GM15510 (cell line): ENCODE data around the gene SLCO2B1.

Source experiments
- POLR2A ChIP-seq: IDR thresholded peaks from 3 replicates; pipeline ENCODE4 v1.6.1; 2011; ENCODE audit warnings: borderline replicate concordance; ENCODE audit not compliant: insufficient read length; ENCODE audit errors: extremely low read depth

SLCO2B1 gene

DNA sequence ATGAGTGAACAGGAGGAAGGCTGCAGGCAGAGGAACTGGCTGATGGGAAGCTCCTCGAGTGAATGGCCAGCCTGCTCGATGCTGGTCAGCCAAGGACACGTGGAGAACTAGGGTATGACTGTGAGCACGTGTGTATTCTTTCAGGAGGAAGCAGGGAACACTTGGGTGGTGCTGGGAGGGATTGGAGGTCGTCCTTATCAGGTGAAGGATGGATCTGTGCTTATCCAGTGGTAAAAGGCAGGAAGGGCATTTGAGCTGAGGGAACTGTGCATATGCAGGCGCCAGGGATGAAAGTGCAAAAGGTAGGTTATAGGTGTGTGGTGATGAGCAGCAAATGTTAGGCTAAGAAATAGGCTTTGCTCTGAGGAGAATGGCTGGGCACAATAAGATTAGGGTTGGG, 9.7 kb upstream of the SLCO2B1 start:
- no peak for TF ChIP-seq POLR2A

DNA sequence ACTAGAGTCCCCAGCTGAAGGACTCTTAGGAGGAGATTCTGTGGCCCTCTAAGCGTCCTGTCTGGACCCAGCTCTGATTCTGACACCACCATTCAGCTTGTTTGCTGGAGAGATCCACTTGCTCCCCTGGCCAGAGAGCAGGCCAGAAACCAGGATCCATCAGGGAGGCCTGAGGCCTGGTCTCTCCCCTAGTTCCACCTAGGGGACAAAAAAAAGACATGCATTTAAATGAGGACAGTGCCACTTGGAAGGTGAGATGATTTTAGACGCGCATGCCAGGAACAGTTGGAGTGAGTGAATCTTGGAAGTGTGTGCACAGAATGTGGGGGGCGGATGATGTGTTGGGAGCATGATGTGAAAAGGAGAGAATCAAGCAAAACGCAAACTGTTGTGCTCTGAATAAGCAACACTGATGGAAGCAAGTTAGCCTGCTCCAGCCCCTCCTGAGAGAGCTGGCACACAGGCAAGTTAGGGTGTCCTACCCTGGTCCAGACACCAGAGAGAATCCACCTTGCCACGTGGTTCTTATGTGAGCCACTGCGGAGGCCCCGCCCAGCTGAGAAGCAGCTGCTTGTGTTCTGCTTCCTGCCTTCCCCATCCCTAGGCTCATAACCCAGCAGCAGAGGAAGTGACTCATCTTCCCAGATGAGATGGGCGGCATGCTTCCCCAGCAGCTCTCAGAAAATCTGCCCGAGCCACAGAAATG, 8.0 kb upstream of the SLCO2B1 start:
- no peak for TF ChIP-seq POLR2A

DNA sequence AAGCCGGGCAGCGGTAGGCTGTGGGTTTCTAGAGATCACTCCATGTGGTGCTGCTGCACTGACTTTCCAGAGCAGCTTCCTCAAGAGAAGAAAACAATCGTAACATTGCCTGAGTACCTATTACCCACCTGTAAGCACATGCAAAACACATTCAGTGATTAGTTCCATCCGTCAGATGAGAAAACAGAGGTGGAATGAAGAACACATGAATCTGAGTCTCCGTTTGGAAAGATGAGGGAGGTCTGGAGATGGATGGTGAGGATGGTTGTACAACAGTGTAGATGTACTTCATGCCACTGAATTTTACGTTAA, 7.5 kb upstream of the SLCO2B1 start:
- TF ChIP-seq POLR2A = no peak

DNA sequence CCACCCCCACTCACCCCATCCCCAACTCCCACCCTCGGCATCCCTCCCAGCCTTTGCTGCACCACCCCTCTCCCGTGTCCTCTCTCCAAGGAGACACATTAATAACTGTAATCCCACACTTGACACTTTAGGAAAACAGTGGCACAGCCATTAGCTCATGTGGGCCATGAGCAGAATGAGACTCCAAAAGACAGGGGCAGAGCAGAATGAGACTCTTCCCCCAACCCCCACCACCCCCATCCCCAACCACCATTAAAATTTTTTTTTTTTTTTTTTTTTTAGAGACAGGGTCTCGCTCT, 6.2 kb upstream of the SLCO2B1 start:
- TF ChIP-seq POLR2A = no peak

DNA sequence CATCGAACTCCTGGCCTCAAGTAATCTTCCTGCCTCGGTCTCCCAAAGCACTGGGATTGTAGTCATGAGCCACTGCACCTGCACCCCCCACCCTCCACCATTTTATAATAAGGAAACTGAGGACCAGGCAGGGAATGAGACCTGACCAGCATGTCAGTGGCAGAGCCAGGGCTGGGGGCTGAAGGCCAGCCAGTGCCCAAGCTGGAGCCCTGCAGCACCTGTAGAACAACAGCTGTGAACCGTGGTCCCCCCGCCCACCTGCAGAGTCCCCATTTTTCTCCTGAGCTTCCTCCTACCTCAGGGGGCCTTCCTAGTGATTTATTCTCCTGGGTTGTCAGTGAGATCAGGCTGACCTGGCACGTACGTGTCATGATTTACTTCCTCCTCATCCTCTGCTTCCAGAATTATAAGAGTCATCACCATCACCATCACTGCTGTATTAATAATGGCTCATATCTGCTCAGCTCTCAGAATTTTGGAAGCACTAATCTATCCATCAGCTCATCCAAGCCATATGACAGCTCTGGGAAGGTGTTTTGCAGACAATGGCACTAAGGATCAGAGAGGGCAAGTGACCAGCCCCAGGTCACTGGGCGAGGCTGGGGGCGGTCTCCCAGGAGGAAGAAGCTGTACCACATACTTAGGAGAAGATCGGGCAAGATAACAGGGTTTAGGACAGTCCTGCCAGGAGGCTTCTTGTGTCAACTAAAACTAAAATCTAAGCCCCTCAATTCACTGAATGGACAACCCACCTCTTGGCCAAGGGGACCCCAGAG, 5.5 kb upstream of the SLCO2B1 start:
- TF ChIP-seq POLR2A = no peak

DNA sequence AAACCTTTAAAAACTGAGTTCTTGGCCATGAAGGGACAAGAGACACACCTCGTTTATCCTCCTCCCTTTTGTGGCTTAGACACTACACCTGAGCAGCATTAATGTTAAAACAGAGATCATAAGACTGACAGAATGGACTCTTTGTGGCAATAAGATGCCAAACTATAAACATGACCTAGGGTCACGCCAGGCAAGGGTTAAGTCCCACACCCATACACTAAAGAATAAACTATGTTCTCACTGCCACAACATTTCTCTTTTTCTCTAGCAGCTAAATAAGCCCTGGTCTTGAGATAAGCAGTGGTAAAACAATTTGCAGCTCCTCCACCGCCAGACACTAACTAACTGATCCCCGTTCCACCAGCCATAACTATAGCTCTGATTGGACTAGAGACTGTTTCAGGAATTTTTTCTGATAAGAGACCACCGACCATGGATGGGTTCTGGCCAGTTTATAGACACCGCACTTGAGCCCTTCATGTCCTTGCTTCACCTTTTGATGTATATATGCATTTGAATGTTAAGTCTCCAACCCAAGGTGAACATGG, 4.9 kb upstream of the SLCO2B1 start:
- no peak for TF ChIP-seq POLR2A

DNA sequence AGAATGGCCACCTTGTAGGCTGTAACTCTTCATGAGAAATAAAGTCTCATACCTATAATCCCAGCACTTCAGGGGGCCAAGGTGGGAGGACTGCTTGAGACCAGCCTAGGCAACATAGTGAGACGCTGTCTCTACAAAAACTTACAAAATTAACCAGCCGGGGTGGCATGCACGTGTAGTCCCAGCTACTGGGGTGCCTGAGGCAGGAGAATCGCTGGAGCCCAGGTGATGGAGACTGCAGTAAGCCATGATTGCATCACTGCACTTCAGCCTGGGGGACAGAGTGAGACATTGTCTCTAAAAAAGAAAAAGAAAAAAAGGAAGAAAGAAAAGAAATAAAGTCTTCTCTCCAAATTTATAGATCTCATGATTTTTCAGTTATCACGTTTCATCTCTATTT, 4.2 kb upstream of the SLCO2B1 start:
- no peak for TF ChIP-seq POLR2A

DNA sequence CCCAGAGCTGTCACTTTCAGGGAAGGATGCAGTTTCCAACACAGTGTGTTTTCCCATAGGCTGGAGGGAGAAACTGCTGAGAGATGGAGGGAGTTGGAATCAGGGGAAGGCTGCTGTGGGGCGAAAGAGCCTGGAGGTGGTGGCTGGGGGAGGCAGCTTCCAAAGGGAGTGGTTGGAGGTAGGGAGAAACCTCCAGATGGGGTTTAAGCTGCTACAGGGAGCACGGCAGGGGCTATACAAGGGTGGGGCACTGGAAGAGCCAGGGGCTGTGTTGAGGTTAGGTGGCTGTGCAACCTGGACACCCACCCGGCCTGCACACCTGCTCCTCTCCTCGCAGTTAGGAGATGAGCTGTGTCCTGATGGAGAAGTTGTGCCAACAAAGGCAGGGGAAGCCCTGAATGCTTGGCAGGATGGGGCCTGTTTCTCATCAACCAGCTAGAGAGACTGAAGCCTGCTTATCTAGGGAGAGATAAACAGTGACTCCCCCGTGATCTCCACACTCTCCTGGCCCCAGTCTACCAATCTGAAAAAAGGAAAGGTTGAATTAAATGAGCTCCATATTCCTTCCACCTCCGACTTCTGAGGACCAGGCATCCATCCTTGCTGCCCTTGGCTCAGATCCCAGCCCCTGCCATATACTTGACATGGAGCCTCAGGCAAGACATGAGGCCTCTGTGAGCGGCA, 3.6 kb upstream of the SLCO2B1 start:
- no peak for TF ChIP-seq POLR2A

DNA sequence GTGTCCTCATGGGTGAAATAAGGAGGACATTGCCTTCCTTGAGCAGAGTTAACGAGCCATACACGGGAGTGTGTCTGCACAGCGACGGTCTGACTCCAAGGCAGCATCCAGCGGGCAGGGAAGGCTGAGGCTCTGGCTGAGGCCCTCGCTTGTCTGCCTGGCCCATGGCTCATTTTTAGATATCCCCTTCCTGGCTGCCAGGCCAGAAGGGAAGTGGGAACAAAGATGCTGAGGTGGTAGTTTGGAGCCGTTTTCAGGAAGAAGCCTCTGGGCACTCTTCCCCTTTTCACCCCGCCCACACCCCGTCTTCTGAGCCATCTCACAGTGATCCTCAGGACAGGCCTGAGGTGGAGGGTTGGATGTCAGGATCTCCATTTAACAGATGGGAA, 3.0 kb upstream of the SLCO2B1 start:
- no peak for TF ChIP-seq POLR2A

DNA sequence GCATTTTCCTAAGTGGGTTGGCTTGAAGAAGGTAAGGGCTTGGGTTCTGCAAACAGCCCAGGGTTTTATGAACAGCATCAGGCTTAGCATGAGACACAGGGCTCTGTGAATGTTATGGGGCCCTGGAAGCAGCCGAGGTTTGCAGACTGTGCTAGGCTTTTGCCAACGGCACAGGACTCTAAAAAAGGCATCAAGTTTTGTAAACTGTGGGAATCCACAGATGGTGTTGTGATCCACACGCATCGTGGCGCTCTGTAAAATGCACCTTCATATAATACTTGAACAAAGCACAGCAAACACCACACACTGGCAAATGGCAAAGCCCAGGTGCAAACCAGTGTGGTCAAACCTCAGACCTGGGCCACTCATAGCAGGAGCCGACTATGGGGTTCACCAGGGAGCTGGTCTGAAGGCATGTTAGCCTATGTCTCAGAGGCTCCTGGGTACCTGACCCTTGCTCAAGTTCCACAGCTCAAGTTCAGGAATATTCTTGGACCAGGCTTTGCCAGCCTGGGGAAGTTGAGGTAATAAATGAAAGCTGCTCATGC, 2.4 kb upstream of the SLCO2B1 start:
- no peak for TF ChIP-seq POLR2A

DNA sequence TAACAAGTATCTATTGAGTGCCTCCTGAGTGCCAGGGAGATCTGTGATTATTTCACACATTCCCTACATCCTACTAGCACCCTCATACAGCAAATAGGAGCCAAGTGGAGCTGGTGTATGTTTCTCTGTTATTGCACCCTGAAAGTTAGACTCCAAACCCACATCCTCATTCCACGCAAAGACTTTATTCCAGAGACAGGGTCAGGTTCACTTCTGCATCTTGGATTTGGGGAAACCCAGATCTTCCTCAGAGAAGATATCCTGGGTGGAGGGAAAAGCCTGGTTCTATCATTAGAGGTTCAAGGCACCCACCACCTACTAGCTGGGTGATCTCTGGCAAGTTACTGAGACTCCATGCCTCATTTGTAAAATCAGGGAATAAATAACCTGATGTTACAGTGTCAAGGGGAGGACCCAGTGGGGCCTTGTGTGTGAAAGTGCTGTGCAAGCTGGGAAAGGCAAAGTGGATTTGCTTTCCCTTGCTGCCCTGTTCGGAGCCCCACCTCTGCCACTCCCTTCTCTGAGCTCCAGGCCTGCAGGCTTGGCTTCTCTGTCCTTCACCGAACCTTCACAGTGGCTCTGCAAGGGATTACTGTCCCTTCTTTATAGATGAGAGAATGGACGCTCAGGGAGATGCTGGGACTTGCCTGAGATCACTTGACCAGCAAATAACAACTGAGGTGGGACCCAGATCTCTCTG, 991 bp upstream of the SLCO2B1 start:
- TF ChIP-seq POLR2A = no peak

DNA sequence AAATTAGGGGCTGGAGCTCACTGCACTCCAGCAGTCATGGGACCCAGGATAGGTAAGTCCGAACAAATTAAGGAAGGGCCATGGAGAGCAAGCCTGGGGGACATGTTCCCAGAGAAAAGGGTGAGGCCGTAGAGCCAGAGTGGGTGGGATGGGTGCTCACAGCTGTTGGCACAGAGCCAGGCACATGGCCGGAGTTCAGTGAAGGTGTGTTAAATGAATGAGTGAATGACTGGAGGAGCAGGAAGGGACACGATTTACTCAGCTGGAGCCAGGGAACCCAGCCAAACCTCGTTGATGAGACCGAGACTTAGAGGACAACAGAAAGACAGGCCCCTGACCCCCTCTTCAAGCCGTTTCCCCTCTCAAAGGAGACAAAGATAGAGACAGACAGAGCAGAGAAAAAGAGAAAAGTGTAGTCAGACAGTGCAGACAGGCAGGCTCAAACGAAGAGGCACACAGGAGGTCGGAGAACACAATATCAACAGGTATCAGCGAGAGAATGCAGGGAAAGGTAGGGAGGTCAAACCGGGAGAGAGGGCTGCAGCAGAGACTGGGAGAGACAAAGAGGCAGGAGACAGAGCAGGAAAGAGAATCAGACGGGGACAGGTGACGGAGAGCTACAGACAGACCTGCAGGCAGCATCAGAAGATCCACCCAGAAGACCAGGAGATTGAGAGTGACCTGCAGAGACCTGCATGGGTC, 590 bp downstream of the SLCO2B1 start:
- no peak for TF ChIP-seq POLR2A

DNA sequence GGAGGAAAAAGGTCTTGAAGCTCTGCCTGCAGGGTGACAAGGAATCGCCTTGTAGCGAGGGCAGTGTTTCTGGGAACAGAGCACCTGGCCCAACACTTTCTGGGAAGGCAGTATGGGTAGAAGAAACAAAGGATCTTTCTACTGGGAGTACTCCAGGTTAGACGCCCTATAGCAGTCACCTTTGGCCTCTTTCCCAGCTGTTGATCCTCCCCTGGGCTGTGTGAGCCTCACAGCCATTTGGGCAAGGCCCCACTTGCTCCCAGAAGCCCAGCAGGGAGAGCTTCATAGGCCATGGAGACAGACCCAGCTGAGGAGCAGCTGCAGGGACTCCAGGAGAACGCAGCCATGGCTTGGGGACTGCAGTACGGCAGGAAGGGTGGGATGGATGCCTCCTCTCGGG, 1.2 kb downstream of the SLCO2B1 start:
- no peak for TF ChIP-seq POLR2A
